CD14-positive monocyte (primary cell): ENCODE results near the gene TRIM33. TPM values are rescaled to one million over a fixed set of nuclear protein-coding genes. Genes with fewer than 3 reads are reported as not detected.

Experiments used
- DNase-seq, 3 donors: peaks; one replicate each; pipeline ENCODE4 v3.0.0-alpha.2; 2011 to 2022
- H2AFZ ChIP-seq: 2 replicates; pipeline ENCODE4 v1.6.0; 2012; ENCODE audit warnings: mild to moderate bottlenecking, low read depth, low read length, inconsistent platforms; ENCODE audit not compliant: insufficient read depth, poor library complexity, severe bottlenecking
- H3K27ac ChIP-seq, 2 donors: 1 replicate in 1 of 2; 2 replicates in 1 of 2; pipeline ENCODE4 v1.5.1; 2012 to 2013; ENCODE audit warnings: low read length in 2 of 2, control low read depth in 1 of 2, inconsistent platforms in 1 of 2, low read depth in 1 of 2, mild to moderate bottlenecking in 1 of 2
- H3K27me3 ChIP-seq, 2 donors: one replicate each; pipeline versions ENCODE4 v1.6.0 to v1.6.1; 2011 to 2013; ENCODE audit warnings: low read length in 2 of 2; ENCODE audit not compliant: control insufficient read depth in 2 of 2, insufficient read depth in 2 of 2
- H3K36me3 ChIP-seq, 2 donors: replicated peaks in 1 of 2; 1 replicate in 1 of 2; 2 replicates in 1 of 2; pipeline versions ENCODE4 v1.5.1 to v1.6.1; 2012 to 2013; ENCODE audit warnings: low read length in 2 of 2, control low read depth in 1 of 2, inconsistent platforms in 1 of 2, mild to moderate bottlenecking in 1 of 2; ENCODE audit not compliant: insufficient read depth in 2 of 2, control insufficient read depth in 1 of 2
- H3K4me1 ChIP-seq, 2 donors: 1 replicate in 1 of 2; 2 replicates in 1 of 2; pipeline versions ENCODE4 v1.5.1 to v1.6.1; 2012 to 2013; ENCODE audit warnings: low read length in 2 of 2, control low read depth in 1 of 2, inconsistent platforms in 1 of 2, mild to moderate bottlenecking in 1 of 2, moderate library complexity in 1 of 2; ENCODE audit not compliant: insufficient read depth in 2 of 2, control insufficient read depth in 1 of 2
- H3K4me2 ChIP-seq: replicated peaks from 2 replicates; pipeline ENCODE3; 2012; ENCODE audit warnings: low read length, moderate library complexity, mild to moderate bottlenecking; ENCODE audit not compliant: poor library complexity, severe bottlenecking; ENCODE audit errors: extremely low read depth
- H3K4me3 ChIP-seq, 3 experiments: fragments of 200-600 bp in 1 of 3; sonication (generic) in 1 of 3; replicated peaks in 1 of 3; 1 replicate in 2 of 3; 2 replicates in 1 of 3; pipeline ENCODE4 v1.5.1; 2011 to 2013; ENCODE audit warnings: low read length in 3 of 3, mild to moderate bottlenecking in 3 of 3, control low read depth in 2 of 3, low read depth in 2 of 3, inconsistent platforms in 1 of 3, moderate library complexity in 1 of 3
- H3K79me2 ChIP-seq: 2 replicates; pipeline ENCODE4 v1.6.0; 2012; ENCODE audit warnings: mild to moderate bottlenecking, control low read depth, inconsistent platforms, low read length, moderate library complexity; ENCODE audit not compliant: insufficient read depth
- H3K9ac ChIP-seq: 2 replicates; pipeline ENCODE4 v1.6.0; 2017; ENCODE audit warnings: low read length, mild to moderate bottlenecking; ENCODE audit not compliant: insufficient read depth, poor library complexity, severe bottlenecking
- H3K9me3 ChIP-seq, 2 donors: replicated peaks in 1 of 2; 1 replicate in 1 of 2; 2 replicates in 1 of 2; pipeline versions ENCODE4 v1.5.1 to v1.6.1; 2012 to 2013; ENCODE audit warnings: low read length in 2 of 2, control low read depth in 1 of 2; ENCODE audit not compliant: control insufficient read depth in 1 of 2, insufficient read depth in 1 of 2
- H4K20me1 ChIP-seq: 2 replicates; pipeline ENCODE4 v1.6.0; 2012; ENCODE audit warnings: mild to moderate bottlenecking, low read length, control low read depth, moderate library complexity; ENCODE audit not compliant: insufficient read depth
- H3K27ac Mint-ChIP-seq, 7 donors: one replicate each; pipeline ENCODE4 v1.8.0; 2020; ENCODE audit warnings: mild to moderate bottlenecking in 7 of 7, mixed read lengths in 7 of 7, moderate library complexity in 6 of 7, inconsistent platforms in 2 of 7
- H3K27me3 Mint-ChIP-seq, 3 donors: one replicate each; pipeline ENCODE4 v1.8.0; 2021 to 2022; ENCODE audit warnings: low read depth in 3 of 3, mild to moderate bottlenecking in 3 of 3, mixed read lengths in 3 of 3, moderate library complexity in 3 of 3, inconsistent platforms in 1 of 3
- H3K36me3 Mint-ChIP-seq, 2 donors: one replicate each; pipeline ENCODE4 v1.8.0; 2020; ENCODE audit warnings: mixed read lengths in 2 of 2, inconsistent platforms in 1 of 2, mild to moderate bottlenecking in 1 of 2
- H3K4me1 Mint-ChIP-seq: one replicate; pipeline ENCODE4 v1.8.0; 2020; ENCODE audit warnings: mild to moderate bottlenecking, mixed read lengths
- H3K4me3 Mint-ChIP-seq, 2 donors: one replicate each; pipeline ENCODE4 v1.8.0; 2020; ENCODE audit warnings: mild to moderate bottlenecking in 2 of 2, mixed read lengths in 2 of 2, moderate library complexity in 1 of 2
- H3K9me3 Mint-ChIP-seq, 7 donors: one replicate each; pipeline ENCODE4 v1.8.0; 2020 to 2022; ENCODE audit warnings: mixed read lengths in 7 of 7, mild to moderate bottlenecking in 6 of 7, moderate library complexity in 6 of 7, inconsistent platforms in 2 of 7
- CTCF ChIP-seq: fragments of 200-600 bp; IDR thresholded peaks from one replicate; pipeline ENCODE4 v1.8.0; 2022; ENCODE audit warnings: antibody characterized with exemption, mild to moderate bottlenecking
- WGBS: methylation state at CpG from one replicate; pipeline ENCODE4 v1.1.5; 2013; ENCODE audit warnings: missing lambda C conversion rate; ENCODE audit not compliant: insufficient coverage; 5-methylcytosine and 5-hydroxymethylcytosine counted together
- intact Hi-C, 2 donors: fragments of 100-400 bp; cut with micrococcal nuclease; formaldehyde crosslinking; loops; one replicate each; pipeline versions ENCODE4 v1.15.0 to v1.15.1; 2023
- polyA plus RNA-seq, 3 donors: library from polyadenylated mRNA; depleted of rRNA in 1 of 3; unstranded in 2 of 3; stranded (reverse) in 1 of 3; fragments of 300-500 nt in 2 of 3; fragments of >200 nt in 1 of 3; fragmentation: Illumina TruSeq in 2 of 3; gene quantifications; 1 replicate in 2 of 3; 2 replicates in 1 of 3; pipeline ENCODE4 v1.2.3, GENCODE V29; 2012 to 2021

Gene TRIM33
- polyA plus RNA-seq, 3 donors: 11.8 to 16.5 (median 13.7) TPM

GRCh38 chr1:114428083-114428754, 82.8 kb downstream of the TRIM33 start:
- H3K27me3 Mint-ChIP-seq: no peaks in the 10 kb centered on the region
- intact Hi-C loops: loop anchor here (5.0 kb wide), 1 partner anchor 81 kb away; no protein-coding TSS in a partner anchor
- no peak overlapping the region for H3K27ac Mint-ChIP-seq

GRCh38 chr1:114427612-114428011, 83.4 kb downstream of the TRIM33 start:
- H3K36me3 Mint-ChIP-seq: peaks cover 58 to 69% of the 10 kb centered on the region in 2 donors
- Histone ChIP-seq H3K27me3 (no peaks in the 10 kb centered on the region), H2AFZ (no peak overlapping the region), H3K4me1 (no peaks in the 10 kb centered on the region), H3K27ac (no peak overlapping the region), H3K36me3 (peaks cover 65 to 90% of the 10 kb centered on the region in 2 donors), H3K4me2 (no peak overlapping the region), H3K9ac (no peak overlapping the region), H3K4me3 (no peak overlapping the region), H3K9me3 (no peaks in the 10 kb centered on the region), H3K79me2 (no peaks in the 10 kb centered on the region), H4K20me1 (peaks cover 11% of the 10 kb centered on the region)
- no peak overlapping the region for H3K27ac Mint-ChIP-seq
- no peak for TF ChIP-seq CTCF
- no peak overlapping the region for H3K4me3 Mint-ChIP-seq
- intact Hi-C loops: loop anchor here (5.0 kb wide), 1 partner anchor 80 kb away; no protein-coding TSS in a partner anchor
- no peaks in the 10 kb centered on the region for H3K27me3 Mint-ChIP-seq
- H3K4me1 Mint-ChIP-seq: no peaks in the 10 kb centered on the region
- DNase-seq: no peak
- H3K9me3 Mint-ChIP-seq: no peaks in the 10 kb centered on the region
- 82% methylated on average over 1 of the region's 3 CpGs for WGBS

More at GRCh38 chr1:114428083-114428754, 82.8 kb downstream of the TRIM33 start:
- H3K27me3 ChIP-seq: no peaks in the 10 kb centered on the region
- H3K9me3 ChIP-seq: no peaks in the 10 kb centered on the region
- peaks cover 11% of the 10 kb centered on the region for H4K20me1 ChIP-seq
- H3K36me3 ChIP-seq: peaks cover 65 to 92% of the 10 kb centered on the region in 2 donors
- no peak overlapping the region for H3K4me2 ChIP-seq
- H3K9me3 Mint-ChIP-seq: no peaks in the 10 kb centered on the region
- no peaks in the 10 kb centered on the region for H3K4me1 Mint-ChIP-seq
- DNase-seq: no peak
- H3K4me1 ChIP-seq: no peaks in the 10 kb centered on the region
- H3K9ac ChIP-seq: no peak overlapping the region
- H3K79me2 ChIP-seq: no peaks in the 10 kb centered on the region
- H3K4me3 ChIP-seq: no peak overlapping the region
- H3K36me3 Mint-ChIP-seq: peaks cover 59 to 70% of the 10 kb centered on the region in 2 donors
- H3K4me3 Mint-ChIP-seq: no peak overlapping the region
- H2AFZ ChIP-seq: no peak overlapping the region
- no CpG with 5 or more reads among the region's 1 CpG for WGBS
- TF ChIP-seq CTCF: peak; percentile 65
- no peak overlapping the region for H3K27ac ChIP-seq
